GM19372 (cell line): Measurements from ENCODE around the gene TLR6.
A peak's percentile ranks its signal among the peaks of the same experiment; 100 is the strongest.

ENCODE experiments used
- ATAC-seq: cut with Tn5 transposase; IDR thresholded peaks from one replicate; pipeline ENCODE4 v1.9.1; 2021; ENCODE audit warnings: mild to moderate bottlenecking, low read depth, moderate library complexity; ENCODE audit not compliant: unreplicated experiment

Gene TLR6

DNA sequence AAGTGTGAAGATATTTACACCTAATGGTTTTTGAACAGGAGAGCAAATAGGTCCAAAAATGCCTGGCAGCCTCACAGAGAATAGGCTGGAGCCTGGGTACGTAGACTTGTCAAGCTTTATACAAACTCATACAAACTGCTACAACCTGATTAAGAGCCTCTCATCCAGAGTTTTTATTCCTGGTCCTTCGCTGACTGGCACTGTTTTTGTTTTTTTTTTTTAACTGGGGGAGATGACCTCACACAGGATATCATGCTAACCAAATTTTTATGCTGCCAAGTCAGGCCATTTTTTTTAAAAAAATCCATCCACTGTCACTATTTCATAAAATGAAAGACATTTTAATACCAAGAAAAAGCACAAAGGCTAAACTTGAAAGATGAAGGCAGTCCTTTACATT lies 12.9 kb upstream of the TLR6 start:
- no peak for ATAC-seq

DNA sequence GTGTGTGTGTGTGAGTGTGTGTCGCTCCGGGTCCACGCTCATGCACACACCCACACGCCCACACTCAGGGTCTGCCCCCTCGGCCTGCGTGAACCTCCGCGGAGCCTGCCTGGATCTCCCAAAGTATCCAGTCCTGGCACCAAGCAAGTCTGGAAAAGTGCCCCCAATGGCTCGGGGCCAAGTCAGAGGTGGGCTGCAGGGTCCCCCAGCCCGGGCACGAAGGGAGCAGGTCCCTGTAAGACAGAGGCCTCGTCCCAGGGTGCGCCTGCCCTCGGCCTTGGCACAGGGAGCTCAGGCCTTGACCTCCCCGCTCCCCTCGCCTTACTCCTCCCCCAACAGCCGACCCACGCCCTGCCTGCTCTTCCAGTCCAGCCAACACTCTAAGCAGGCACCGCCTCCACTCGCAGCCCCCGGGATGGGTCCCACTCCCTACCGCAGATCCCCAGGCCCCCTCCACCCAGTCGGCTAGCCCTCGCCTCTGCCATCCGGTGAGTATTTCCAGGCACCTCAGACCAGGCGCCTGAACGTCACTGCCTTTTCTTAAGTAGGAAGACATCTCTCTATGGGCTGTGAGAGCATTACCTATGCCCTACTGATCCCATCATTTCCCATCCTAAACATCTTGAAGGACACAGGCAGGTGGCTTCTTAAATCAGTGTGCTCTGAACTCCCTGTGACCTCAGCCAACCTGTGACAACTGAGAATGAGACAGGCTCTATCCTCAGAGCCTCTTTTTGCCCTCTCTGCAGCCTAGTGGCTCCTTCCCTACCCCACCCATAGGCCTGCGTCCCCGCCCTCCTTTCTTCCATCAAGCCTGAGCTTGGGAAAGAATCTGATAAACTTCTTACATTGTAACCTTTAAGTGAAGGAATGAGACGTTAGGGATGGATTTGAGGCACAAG lies 11.7 kb upstream of the TLR6 start:
- ATAC-seq = no peak

- ATAC-seq = peak; percentile 84
These were observed 11.0 kb upstream of the TLR6 start, which contains the start of gene FAM114A1 for GRCh38 chr4:38867478-38868058. FAM114A1 (plus strand) TSS chr4:38867806; CDS start chr4:38878079, 10,273 bp downstream.

GRCh38 chr4:38866973-38867477 lies 10.4 kb upstream of the TLR6 start:
- ATAC-seq = peak; percentile 19

- ATAC-seq = no peak
These were observed 8.8 kb upstream of the TLR6 start for GRCh38 chr4:38865445-38865844.

GRCh38 chr4:38861791-38862190 lies 5.2 kb upstream of the TLR6 start:
- ATAC-seq = no peak

GRCh38 chr4:38860788-38861424 lies 4.3 kb upstream of the TLR6 start:
- peak; percentile 71 for ATAC-seq

- ATAC-seq = no peak
These were observed 2.9 kb upstream of the TLR6 start for GRCh38 chr4:38859501-38859900.

DNA sequence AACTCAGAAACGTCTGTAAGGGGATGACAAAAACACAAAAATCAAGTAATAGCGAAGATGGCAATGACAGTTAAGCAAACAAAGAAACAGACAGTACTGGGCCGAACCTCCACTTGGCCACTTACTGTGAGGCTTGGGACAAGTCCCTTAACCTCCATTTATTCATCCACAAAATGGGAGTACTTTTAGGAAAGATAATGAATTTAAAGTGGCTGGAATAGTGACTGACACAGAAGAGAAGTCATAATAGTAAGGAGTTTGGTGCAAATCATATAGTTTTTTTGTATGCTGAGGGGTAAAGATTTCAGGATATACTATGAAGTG lies 1.4 kb upstream of the TLR6 start:
- no peak for ATAC-seq

DNA sequence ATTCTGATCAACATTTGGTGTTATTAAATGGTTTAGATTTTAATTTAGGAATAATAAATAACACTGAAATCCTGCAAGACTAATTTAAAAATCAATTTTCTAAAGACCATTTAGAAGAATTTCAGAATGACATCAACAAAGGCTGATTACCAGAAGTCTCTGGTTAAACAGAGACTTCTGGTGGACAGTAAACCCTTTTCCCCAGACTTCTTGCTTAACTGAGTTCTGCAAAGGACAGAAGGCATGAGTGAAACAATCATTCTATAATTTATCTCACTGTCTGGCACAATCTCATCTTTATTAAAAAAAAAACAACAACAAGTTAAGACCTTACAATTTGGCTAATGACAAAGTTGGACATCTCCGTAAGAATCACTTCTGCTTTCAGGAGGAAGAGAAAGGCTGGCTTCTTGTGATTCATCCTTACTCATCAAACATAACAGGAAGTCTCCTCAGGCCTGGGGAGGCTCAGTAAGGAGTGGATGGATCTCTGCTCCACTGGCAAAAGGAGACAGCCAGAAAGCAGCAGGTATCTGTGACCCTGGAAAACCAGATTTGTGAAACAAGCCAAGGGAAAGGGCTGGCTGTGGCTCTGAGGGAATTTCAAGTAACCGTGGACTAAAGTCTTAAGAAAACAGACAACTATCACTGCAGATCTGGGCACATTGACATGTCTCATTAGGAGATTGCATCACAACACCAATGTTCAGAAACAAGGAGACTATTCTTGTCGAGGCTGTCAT lies 908 bp upstream of the TLR6 start:
- peak; percentile 43 for ATAC-seq

GRCh38 chr4:38856046-38856445 lies 571 bp downstream of the TLR6 start:
- ATAC-seq = no peak

GRCh38 chr4:38855466-38855865 lies 1.2 kb downstream of the TLR6 start:
- ATAC-seq = no peak

GRCh38 chr4:38846015-38846414 lies 10.6 kb downstream of the TLR6 start:
- no peak for ATAC-seq

DNA sequence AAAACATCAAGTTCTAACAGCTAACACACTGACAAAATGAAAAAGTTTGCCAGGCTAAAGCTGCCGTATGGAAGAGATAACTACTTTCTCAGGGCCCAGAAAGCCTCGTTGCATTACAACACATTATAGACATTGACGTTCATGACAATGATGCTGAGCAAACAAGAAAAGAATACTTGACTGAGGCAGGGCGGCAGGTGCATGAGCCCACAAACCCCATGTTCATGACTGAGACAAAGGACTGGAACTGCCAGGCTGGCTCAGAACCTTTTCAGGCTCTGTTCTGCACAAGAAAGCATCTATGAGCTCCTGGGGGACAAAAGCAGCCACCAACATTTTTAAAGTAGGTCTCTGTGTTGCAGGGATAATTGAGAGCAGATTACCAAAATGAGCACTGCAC lies 13.6 kb downstream of the TLR6 start:
- ATAC-seq = no peak

DNA sequence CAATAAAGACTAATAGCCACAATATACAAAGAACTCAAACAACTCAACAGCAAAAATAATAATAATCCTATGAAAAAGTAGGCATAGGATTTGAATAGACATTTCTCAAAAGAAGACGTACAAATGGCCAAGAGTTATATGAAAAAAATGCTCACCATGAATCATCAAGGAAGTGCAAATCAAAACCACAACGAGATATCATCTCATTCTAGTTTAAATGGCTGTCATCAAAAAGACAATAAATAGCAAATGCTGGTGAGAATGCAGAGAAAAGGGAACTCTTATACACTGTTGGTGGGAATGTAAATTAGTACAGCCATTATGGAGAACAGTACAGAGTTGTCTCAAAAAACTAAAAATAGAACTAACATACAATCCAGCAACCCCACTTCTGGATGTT lies 18.8 kb downstream of the TLR6 start:
- ATAC-seq = no peak

DNA sequence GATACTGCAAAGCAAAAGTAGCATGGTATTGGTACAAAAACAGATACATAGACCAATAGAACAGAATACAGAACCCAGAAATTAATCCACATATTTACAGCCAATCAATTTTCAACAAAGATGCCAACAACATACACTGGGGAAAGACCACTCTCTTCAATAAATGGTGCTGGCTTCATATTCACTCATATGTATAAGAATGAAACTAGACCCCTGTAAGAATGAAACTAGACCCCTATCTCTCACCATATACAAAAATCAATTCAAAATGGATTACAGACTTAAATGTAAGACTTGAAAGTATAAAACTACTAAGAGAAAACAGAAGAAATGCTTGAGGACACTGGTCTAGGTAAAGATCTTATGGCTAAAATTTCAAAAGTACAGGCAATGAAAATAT lies 19.3 kb downstream of the TLR6 start:
- ATAC-seq = no peak

DNA sequence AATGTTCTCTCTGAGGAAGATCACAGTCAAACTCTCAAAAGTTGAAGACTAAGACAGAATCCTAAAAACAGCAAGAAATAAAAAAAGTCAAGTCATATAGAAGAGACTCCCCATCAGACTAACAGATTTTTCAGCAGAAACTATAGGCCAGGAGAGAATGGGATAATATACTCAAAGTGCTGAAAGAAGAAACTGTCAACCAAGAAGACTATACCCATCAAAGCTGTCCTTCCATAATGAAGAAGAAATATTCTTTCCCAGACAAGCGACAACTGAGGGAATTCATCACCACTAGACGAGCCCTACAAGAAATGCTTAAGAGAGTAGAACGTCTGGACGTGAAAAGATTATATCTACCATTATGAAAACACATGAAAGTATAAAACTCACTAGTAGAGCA lies 22.0 kb downstream of the TLR6 start:
- ATAC-seq = no peak

DNA sequence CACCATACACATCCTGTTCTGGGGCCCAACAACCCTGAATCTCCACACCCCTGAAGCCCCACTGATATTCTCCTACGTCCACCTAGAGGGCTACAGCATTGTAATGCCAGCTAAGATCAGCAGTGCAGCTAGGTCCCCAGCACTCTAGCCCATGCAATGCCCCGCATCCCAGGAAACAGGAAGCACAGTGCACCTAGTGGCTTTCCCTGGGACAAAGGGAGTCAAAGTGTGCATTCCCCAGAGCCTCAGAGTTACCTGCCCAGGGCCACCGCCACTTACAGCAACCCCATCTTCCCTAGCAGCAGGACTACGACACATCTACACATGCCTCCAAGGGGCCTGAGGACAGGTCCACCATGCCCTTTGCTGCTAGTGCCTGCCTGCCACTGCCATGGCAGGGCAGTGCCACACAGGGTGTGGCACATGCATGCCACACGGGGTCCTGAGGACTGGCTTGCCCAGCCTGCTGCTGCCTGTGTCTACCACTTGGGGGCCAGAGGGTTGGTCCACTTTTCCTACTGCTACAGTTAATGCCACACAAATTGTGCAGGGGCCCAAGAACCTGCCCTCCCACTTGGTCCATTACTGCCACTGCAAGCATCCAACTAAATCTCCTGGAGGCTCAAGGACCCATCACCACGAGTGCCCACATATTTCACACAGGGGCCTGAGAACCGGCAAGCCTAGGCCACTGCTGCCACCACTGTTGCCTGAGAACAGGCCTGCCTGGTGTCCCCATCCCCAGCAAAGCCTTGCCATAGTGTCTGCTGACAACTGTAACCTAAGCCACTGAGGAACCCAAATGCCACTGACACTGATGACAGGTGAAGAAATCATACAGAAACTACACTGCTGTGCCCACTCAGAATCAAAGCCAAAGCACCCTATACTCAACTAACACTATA lies 23.7 kb downstream of the TLR6 start:
- no peak for ATAC-seq

- no peak for ATAC-seq
These were observed 24.4 kb downstream of the TLR6 start for GRCh38 chr4:38832206-38832605.

- ATAC-seq = no peak
These were observed 25.0 kb downstream of the TLR6 start for GRCh38 chr4:38831653-38832052.
